Keratinocyte (primary cell): ENCODE data around the gene FILIP1.

Source experiments
- CTCF ChIP-seq, 3 experiments: IDR thresholded peaks in 1 of 3; conservative IDR thresholded peaks in 1 of 3; optimal IDR thresholded peaks in 1 of 3; 2 replicates in 2 of 3; 3 replicates in 1 of 3; pipeline versions ENCODE3 to v1.5.1; 2011; ENCODE audit warnings: low read length in 3 of 3, mild to moderate bottlenecking in 3 of 3, moderate library complexity in 2 of 3, control low read depth in 1 of 3, inconsistent platforms in 1 of 3; ENCODE audit not compliant: insufficient read depth in 2 of 3; ENCODE audit errors: extremely low read depth in 1 of 3
- EZH2 ChIP-seq: IDR thresholded peaks from one replicate; pipeline ENCODE4 v1.6.1; 2012; ENCODE audit warnings: inconsistent platforms, mild to moderate bottlenecking, low read length, moderate library complexity

GRCh38 chr6:75397171-75397570 is 96.4 kb downstream of the FILIP1 start:
- TF ChIP-seq CTCF (optimal IDR thresholded peaks at IDR 0.05 in 1 of 3, IDR thresholded peaks at IDR 0.05 in 1 of 3, conservative IDR thresholded peaks at IDR 0.05 in 1 of 3; ENCODE audit: extremely low read depth in 1 of 3, insufficient read depth in 2 of 3, low read length in 3 of 3), result no peak
- TF ChIP-seq EZH2, result no peak
